Measurements from ENCODE around the gene TRAPPC2.
"Not testable (repeated sequence)": the region's sequence is repeated elsewhere in the genome, so short reads cannot be mapped to it uniquely, and the experiment has no call there.

TRAPPC2 gene

DNA sequence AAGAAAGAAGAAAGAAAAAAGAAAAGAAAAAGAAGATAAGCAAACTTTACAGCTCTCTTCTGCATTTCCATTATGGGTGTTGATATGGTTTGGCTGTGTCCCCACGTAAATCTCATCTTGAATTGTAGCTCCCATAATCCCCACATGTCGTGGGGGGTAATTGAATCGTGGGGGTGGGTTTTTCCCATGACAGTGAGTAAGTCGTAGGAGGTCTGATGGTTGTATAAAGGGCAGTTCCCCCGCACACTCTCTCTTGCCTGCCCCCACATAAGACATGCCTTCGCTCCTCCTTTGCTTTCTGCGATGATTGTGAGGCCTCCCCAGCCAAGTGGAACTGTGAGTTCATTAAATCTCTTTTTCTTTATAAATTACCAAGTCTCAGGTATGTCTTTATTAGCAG is 52.8 kb downstream of the TRAPPC2 start:
- H3K27ac ChIP-seq, result no peak overlapping the region
- TF ChIP-seq ZFX (IDR thresholded peaks at IDR 0.05), result no peak
- TF ChIP-seq, protein P1, sequence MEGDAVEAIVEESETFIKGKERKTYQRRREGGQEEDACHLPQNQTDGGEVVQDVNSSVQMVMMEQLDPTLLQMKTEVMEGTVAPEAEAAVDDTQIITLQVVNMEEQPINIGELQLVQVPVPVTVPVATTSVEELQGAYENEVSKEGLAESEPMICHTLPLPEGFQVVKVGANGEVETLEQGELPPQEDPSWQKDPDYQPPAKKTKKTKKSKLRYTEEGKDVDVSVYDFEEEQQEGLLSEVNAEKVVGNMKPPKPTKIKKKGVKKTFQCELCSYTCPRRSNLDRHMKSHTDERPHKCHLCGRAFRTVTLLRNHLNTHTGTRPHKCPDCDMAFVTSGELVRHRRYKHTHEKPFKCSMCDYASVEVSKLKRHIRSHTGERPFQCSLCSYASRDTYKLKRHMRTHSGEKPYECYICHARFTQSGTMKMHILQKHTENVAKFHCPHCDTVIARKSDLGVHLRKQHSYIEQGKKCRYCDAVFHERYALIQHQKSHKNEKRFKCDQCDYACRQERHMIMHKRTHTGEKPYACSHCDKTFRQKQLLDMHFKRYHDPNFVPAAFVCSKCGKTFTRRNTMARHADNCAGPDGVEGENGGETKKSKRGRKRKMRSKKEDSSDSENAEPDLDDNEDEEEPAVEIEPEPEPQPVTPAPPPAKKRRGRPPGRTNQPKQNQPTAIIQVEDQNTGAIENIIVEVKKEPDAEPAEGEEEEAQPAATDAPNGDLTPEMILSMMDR (conservative IDR thresholded peaks at IDR 0.05), result no peak

DNA sequence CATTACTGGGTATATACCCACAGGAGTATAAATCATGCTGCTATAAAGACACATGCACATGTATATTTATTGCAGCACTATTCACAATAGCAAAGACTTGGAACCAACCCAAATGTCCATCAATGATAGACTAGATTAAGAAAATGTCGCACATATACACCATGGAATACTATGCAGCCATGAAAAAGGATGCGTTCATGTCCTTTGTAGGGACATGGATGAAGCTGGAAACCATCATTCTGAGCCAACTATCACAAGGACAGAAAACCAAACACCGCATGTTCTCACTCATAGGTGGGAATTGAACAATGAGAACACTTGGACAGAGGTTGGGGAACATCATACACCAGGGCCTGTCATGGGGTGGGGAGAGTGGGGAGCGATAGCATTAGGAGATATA is 54.7 kb downstream of the TRAPPC2 start:
- H3K27ac ChIP-seq, result not testable (repeated sequence)

DNA sequence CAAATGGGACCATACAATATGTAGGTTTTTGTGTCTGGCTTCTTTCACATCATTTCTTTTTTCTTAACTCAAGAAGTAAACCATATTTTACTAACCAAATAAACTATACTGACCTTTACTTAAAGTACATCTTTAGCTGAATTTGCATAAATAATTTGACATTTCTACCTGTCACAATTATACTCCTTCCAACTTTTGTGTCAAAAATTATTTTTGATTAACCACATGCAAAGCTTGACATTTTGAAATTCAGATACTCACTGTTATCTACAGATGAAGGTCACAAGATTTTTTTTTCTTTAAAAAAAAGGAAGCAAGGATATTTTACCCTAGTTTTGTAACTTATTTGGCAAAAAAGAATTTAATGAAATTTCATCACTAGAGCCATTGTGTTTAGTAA is 57.5 kb downstream of the TRAPPC2 start:
- no peak overlapping the region for H3K27ac ChIP-seq
- TF ChIP-seq, protein P1 (conservative IDR thresholded peaks at IDR 0.05), result no peak
- TF ChIP-seq ZFX (IDR thresholded peaks at IDR 0.05), result no peak

DNA sequence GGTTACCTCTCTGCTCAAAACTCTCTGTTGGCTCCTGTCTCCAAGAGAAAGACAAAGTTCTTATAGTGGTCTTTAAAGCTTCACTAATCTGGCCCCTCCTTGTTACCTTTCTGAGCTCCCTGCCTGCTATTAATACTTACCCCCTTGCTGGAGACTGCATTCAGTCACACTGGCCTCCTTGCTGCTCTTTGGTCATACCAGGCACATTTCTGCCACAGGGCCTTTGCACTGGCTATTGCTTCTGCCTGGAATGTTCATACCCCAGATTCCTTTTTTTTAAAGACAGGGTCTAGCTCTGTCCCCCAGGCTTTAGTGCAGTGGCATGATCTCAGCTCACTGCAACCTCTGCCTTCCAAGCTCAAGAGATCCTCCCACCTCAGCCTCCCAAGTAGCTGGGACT is 61.4 kb downstream of the TRAPPC2 start:
- H3K27ac ChIP-seq, result no peak overlapping the region
- no peak for TF ChIP-seq ZFX (IDR thresholded peaks at IDR 0.05)
- TF ChIP-seq, protein P1 (conservative IDR thresholded peaks at IDR 0.05), result no peak

DNA sequence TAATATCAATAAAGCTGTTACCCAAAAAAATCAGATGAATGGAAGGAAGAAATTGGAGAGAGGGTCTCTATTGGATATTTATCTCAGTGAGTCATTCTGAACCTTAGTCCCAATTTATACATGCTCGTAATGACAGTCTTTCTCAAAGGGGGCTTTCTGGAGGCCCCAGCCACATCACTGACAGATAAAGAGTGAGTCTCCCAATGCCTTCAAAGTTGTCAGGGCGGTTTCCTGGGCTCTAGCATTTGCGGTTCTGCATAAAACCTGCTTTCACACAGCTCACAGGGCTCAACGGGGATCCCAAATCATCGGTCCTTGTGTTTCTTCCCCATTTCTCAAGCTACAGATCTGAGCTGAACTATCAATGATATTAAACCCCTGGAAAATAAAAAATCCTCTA is 64.2 kb downstream of the TRAPPC2 start:
- TF ChIP-seq ZFX (IDR thresholded peaks at IDR 0.05), result no peak
- TF ChIP-seq, protein P1 (conservative IDR thresholded peaks at IDR 0.05), result no peak
- H3K27ac ChIP-seq, result peak overlapping the region; percentile 74; the same call in 1 of the 2 replicates

DNA sequence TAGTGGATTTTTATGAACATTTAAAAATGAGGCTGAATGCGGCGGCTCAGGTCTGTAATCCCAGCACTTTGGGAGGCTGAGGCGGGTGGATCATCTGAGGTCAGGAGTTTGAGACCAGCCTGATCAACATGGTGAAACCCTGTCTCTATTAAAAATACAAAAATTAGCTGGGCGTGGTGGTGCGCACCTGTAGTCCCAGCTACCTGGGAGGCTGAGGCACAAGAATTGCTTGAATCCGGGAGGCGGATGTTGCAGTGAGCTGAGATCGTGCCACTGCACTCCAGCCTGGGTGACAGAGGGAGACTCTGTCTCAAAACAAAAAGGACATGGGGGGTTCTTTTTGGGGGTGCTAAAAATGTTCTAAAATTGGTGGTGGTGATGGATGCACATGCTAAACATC is 64.7 kb downstream of the TRAPPC2 start:
- peak overlapping the region; percentile 74 for H3K27ac ChIP-seq

DNA sequence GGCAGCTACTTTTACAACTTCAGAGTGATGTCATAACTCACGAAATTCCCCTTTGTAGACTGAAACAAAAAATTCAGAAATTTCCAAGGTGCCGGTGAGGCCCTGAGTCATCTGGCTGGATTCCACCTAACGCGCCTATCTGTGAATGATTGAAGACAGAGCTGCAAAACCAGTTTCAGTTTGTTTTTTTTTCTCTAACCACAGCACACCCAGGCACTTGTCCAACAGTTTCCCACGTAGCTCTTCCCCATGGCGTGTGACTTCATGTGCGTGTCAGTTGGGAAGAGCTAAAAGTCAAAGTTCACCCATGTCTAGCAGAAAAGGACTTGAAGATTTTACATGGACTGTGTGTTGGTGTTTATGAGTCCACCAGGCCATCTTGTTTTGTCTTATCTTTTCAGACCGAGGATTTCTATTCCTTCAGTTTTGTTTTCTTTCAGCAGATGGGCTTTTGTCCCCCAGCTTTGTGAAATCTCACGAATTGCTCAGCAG is 65.1 kb downstream of the TRAPPC2 start:
- TF ChIP-seq, protein P1 (conservative IDR thresholded peaks at IDR 0.05), result no peak
- no peak for TF ChIP-seq ZFX (IDR thresholded peaks at IDR 0.05)
- H3K27ac ChIP-seq, result peak overlapping the region; percentile 74

DNA sequence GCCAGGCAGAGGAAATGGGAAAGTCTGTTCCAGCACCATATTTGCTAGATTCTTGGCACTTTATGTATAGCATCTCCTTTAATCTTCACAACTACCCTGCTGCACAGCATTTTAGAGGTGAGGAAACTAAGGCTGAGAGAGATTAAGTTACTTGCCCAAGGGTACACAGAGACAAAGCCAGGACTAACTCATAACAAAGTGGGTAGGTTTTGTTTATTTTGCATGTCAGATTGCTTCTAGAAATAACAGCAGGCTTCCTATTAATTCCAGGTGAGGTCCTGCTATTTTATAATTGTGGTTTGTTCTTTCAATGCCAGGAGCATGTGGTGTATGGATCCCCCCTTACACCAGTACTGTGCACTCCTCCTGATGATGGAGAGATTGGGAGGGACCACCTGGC is 66.5 kb downstream of the TRAPPC2 start:
- TF ChIP-seq, protein P1 (conservative IDR thresholded peaks at IDR 0.05), result no peak
- no peak for TF ChIP-seq ZFX (IDR thresholded peaks at IDR 0.05)

DNA sequence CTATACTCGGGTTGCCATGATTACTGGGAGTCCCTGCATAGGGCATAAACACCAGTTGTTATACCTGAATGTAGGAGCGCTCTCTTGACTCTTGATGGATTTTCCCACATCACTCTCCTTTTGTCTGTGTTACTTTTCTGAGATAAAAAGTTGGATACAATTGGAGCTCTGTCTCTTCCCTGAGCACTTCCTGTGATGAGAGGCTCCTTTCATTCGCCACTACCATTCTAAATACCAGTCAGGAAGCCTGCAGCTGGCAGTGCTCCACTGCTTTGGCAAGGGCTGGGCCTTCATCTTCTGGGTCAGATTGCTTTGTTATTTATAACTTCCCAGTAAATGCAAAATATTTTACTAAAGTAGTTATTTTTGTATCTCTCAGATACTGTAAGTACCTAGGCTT is 67.6 kb downstream of the TRAPPC2 start:
- no peak overlapping the region for H3K27ac ChIP-seq
- TF ChIP-seq, protein P1 (conservative IDR thresholded peaks at IDR 0.05), result no peak
- no peak for TF ChIP-seq ZFX (IDR thresholded peaks at IDR 0.05)

More for the DNA sequence above, 66.5 kb downstream of the TRAPPC2 start:
- peak overlapping the region; percentile 64 for H3K27ac ChIP-seq
